SK-N-SH (cell line): Measurements from ENCODE around the gene HOXD11. TPM values are rescaled to one million over a fixed set of nuclear protein-coding genes. Genes with fewer than 3 reads are reported as not detected.

ENCODE experiments used
- CTCF ChIA-PET: fragments of 300-600, 350-600 bp; formaldehyde crosslinking; extraction: SDS; loops from one replicate; lab custom pipeline; 2021; lab: Yijun Ruan, JAX
- POLR2A ChIA-PET: fragments of 350-600 bp; sonication (Branson Sonifier 250); formaldehyde crosslinking; extraction: SDS; loops from one replicate; lab custom pipeline; 2020; ENCODE audit warnings: antibody characterized with exemption, inconsistent platforms; lab: Yijun Ruan, JAX
- DNase-seq: peaks from one replicate; pipeline ENCODE4 v3.0.0; 2012
- H2AFZ ChIP-seq: fragments of 200-600 bp; sonication (generic); 2 replicates; pipeline ENCODE4 v1.8.1; 2016; ENCODE audit warnings: antibody characterized with exemption, mild to moderate bottlenecking, low read depth
- H3F3A ChIP-seq: fragments of 200-600 bp; sonication (generic); replicated peaks from 2 replicates; pipeline ENCODE3; 2016; ENCODE audit warnings: antibody characterized with exemption, mild to moderate bottlenecking; ENCODE audit not compliant: insufficient read depth
- H3K27ac ChIP-seq, 2 experiments: fragments of 200-500 bp in 1 of 2; fragments of 200-600 bp in 1 of 2; sonication (Bioruptor generic) in 1 of 2; sonication (generic), shearing (Covaris generic) in 1 of 2; 2 replicates each; pipeline versions ENCODE4 v1.5.1 to v1.6.1; 2014 to 2016; ENCODE audit warnings: low read depth in 2 of 2, inconsistent platforms in 1 of 2, low read length in 1 of 2, mild to moderate bottlenecking in 1 of 2, mixed read lengths in 1 of 2
- H3K27me3 ChIP-seq: fragments of 200-600 bp; sonication (generic), shearing (Covaris generic); 2 replicates; pipeline ENCODE4 v1.6.1; 2016; ENCODE audit warnings: mixed run types; ENCODE audit not compliant: insufficient read depth
- H3K36me3 ChIP-seq, 2 experiments: fragments of 200-500 bp in 1 of 2; fragments of 200-600 bp in 1 of 2; sonication (Bioruptor generic) in 1 of 2; sonication (generic) in 1 of 2; replicated peaks in 1 of 2; 2 replicates each; pipeline versions ENCODE3 to v1.5.1; 2014 to 2016; ENCODE audit warnings: low read length in 1 of 2, mild to moderate bottlenecking in 1 of 2; ENCODE audit not compliant: insufficient read depth in 2 of 2, control insufficient read depth in 1 of 2
- H3K4me1 ChIP-seq, 2 experiments: fragments of 200-500 bp in 1 of 2; fragments of 200-600 bp in 1 of 2; sonication (Bioruptor generic) in 1 of 2; sonication (generic), shearing (Covaris generic) in 1 of 2; 2 replicates each; pipeline versions ENCODE4 v1.5.1 to v1.6.1; 2014 to 2016; ENCODE audit warnings: low read depth in 1 of 2, low read length in 1 of 2, mixed run types in 1 of 2; ENCODE audit not compliant: insufficient read depth in 2 of 2, control insufficient read depth in 1 of 2
- H3K4me2 ChIP-seq: fragments of 200-600 bp; sonication (generic), shearing (Covaris generic); 2 replicates; pipeline ENCODE4 v1.6.1; 2017; ENCODE audit warnings: mixed run types
- H3K4me3 ChIP-seq, 2 experiments: fragments of 200-500 bp in 1 of 2; fragments of 200-600 bp in 1 of 2; sonication (Bioruptor generic) in 1 of 2; sonication (generic), shearing (Covaris generic) in 1 of 2; 2 replicates each; pipeline versions ENCODE4 v1.5.1 to v1.8.1; 2014 to 2016; ENCODE audit warnings: low read depth in 2 of 2, inconsistent platforms in 1 of 2, low read length in 1 of 2, mild to moderate bottlenecking in 1 of 2, mixed read lengths in 1 of 2, moderate library complexity in 1 of 2
- H3K79me2 ChIP-seq: fragments of 200-600 bp; sonication (generic); 2 replicates; pipeline ENCODE4 v1.8.1; 2017; ENCODE audit warnings: mild to moderate bottlenecking; ENCODE audit not compliant: insufficient read depth
- H3K9ac ChIP-seq: fragments of 200-600 bp; sonication (generic); 2 replicates; pipeline ENCODE4 v1.6.1; 2017; ENCODE audit warnings: mixed run types
- H3K9me2 ChIP-seq: fragments of 200-600 bp; sonication (generic); 2 replicates; pipeline ENCODE4 v1.6.1; 2017; ENCODE audit warnings: mixed run types
- H3K9me3 ChIP-seq: fragments of 200-600 bp; sonication (generic); 2 replicates; pipeline ENCODE4 v1.6.1; 2017; ENCODE audit warnings: mixed run types, mild to moderate bottlenecking, moderate library complexity
- H4K20me1 ChIP-seq: fragments of 200-600 bp; sonication (generic); 2 replicates; pipeline ENCODE4 v1.6.1; 2017; ENCODE audit warnings: mild to moderate bottlenecking, mixed run types; ENCODE audit not compliant: insufficient read depth
- CHD2 ChIP-seq: fragments of 150-350 bp; IDR thresholded peaks from 2 replicates; pipeline ENCODE4 v1.6.1; 2018; ENCODE audit warnings: low read length; ENCODE audit not compliant: partially characterized antibody
- CTCF ChIP-seq: fragments of 200-600 bp; sonication (generic); IDR thresholded peaks from 2 replicates; pipeline ENCODE4 v1.6.1; 2017; ENCODE audit warnings: antibody characterized with exemption, mild to moderate bottlenecking, moderate library complexity
- ELF1 ChIP-seq: IDR thresholded peaks from 2 replicates; pipeline ENCODE4 v1.4.0; 2012
- EZH2phosphoT487 ChIP-seq: fragments of 200-600 bp; sonication (generic); IDR thresholded peaks from 2 replicates; pipeline ENCODE4 v1.6.1; 2017; ENCODE audit warnings: low read depth, mixed run types, mild to moderate bottlenecking, antibody characterized with exemption, moderate library complexity, borderline replicate concordance
- GABPA ChIP-seq: IDR thresholded peaks from 2 replicates; pipeline ENCODE4 v1.4.0; 2012; ENCODE audit warnings: low read depth, mild to moderate bottlenecking
- IRF3 ChIP-seq: fragments of 150-350 bp; IDR thresholded peaks from 2 replicates; pipeline ENCODE4 v1.6.1; 2016; ENCODE audit warnings: mild to moderate bottlenecking, low read depth, low read length
- MAX ChIP-seq: IDR thresholded peaks from 2 replicates; pipeline ENCODE4 v1.4.0; 2012; ENCODE audit warnings: low read depth
- PBX3 ChIP-seq: IDR thresholded peaks from 2 replicates; pipeline ENCODE4; 2012
- RAD21 ChIP-seq: IDR thresholded peaks from 2 replicates; pipeline ENCODE4 v1.6.1; 2012; ENCODE audit warnings: mild to moderate bottlenecking, low read length
- RCOR1 ChIP-seq: fragments of 150-350 bp; IDR thresholded peaks from 2 replicates; pipeline ENCODE4 v1.6.1; 2017; ENCODE audit warnings: antibody characterized with exemption, low read length
- RXRA ChIP-seq: IDR thresholded peaks from 2 replicates; pipeline ENCODE4 v1.4.0; 2012; ENCODE audit warnings: low read depth, mild to moderate bottlenecking, borderline replicate concordance
- TAF1 ChIP-seq: IDR thresholded peaks from 2 replicates; pipeline ENCODE4 v1.6.1; 2012; ENCODE audit warnings: low read depth, mild to moderate bottlenecking, low read length, moderate library complexity, borderline replicate concordance
- TEAD4 ChIP-seq: IDR thresholded peaks from 2 replicates; pipeline ENCODE4 v1.4.0; 2012; ENCODE audit warnings: mild to moderate bottlenecking, borderline replicate concordance; ENCODE audit not compliant: insufficient read depth
- USF2 ChIP-seq: fragments of 150-350 bp; IDR thresholded peaks from 2 replicates; pipeline ENCODE4 v1.6.1; 2017; ENCODE audit warnings: antibody characterized with exemption, low read length, low read depth, borderline replicate concordance
- WGBS: methylation state at CpG from one replicate; pipeline ENCODE4 v1.1.6; 2017; ENCODE audit warnings: low lambda C conversion rate; 5-methylcytosine and 5-hydroxymethylcytosine counted together
- polyA plus RNA-seq, 3 experiments: library from polyadenylated mRNA; depleted of rRNA; stranded (reverse); fragments of >200 nt; gene quantifications; 2 replicates each; pipeline ENCODE4 v1.2.3, GENCODE V29; 2012

The HOXD11 gene
- polyA plus RNA-seq, 1 of the 3 experiments (the other 2 are of a cell fraction): not detected

- no peak within 1 kb of the TSS for H3K9ac ChIP-seq
- H3K9me2 ChIP-seq: no peaks in the 10 kb centered on the region
- H3K27ac ChIP-seq: no peak within 1 kb of the TSS
- TF ChIP-seq MAX (no peak), IRF3 (no peak), CTCF (no peak), TEAD4 (no peak), RXRA (no peak), GABPA (no peak), EZH2phosphoT487 (no peak)
- TF ChIP-seq, all 33 proteins: peak for 0
- no peaks in the 10 kb centered on the region for H4K20me1 ChIP-seq
- H3K9me3 ChIP-seq: no peaks in the 10 kb centered on the region
- no peaks in the 10 kb centered on the region for H3F3A ChIP-seq
- WGBS: 95% methylated on average over 42 of the region's 55 CpGs
- peaks cover 0 to 11% of the 10 kb centered on the region in 2 experiments; a peak in 1 of 4 replicates for H3K4me1 ChIP-seq
- no peak within 1 kb of the TSS for H3K4me2 ChIP-seq
- no peaks in the 10 kb centered on the region for H3K79me2 ChIP-seq
- H3K27me3 ChIP-seq: no peaks in the 10 kb centered on the region
- POLR2A ChIA-PET: no interaction called here
- DNase-seq: no peak
- no peak within 1 kb of the TSS for H2AFZ ChIP-seq
- CTCF ChIA-PET: interaction anchor here (0.9 to 4.4 kb wide), 3 partner anchors 12 to 403 kb away, joined by 3 to 24 read pairs (median 5); no protein-coding TSS in a partner anchor
- H3K4me3 ChIP-seq: no peak within 1 kb of the TSS
- H3K36me3 ChIP-seq: peaks cover 0 to 27% of the 10 kb centered on the region in 2 experiments
Measured at GRCh38 chr2:176151442-176152287, 44.6 kb downstream of the HOXD11 start, which contains the start of gene HOXD4. Gene HOXD4, plus strand, starts transcription at chr2:176151550. Its CDS starts 84 bp downstream, at chr2:176151634.

GRCh38 chr2:176152350-176153181 is 45.5 kb downstream of the HOXD11 start:
- Histone ChIP-seq H3K9me3 (no peaks in the 10 kb centered on the region), H3K9me2 (no peaks in the 10 kb centered on the region), H4K20me1 (no peaks in the 10 kb centered on the region), H3K4me1 (peaks cover 0 to 13% of the 10 kb centered on the region in 2 experiments; a peak in 1 of 4 replicates), H3F3A (no peaks in the 10 kb centered on the region), H3K27me3 (no peaks in the 10 kb centered on the region), H3K9ac (no peak overlapping the region), H3K27ac (no peak overlapping the region), H2AFZ (no peak overlapping the region), H3K79me2 (no peaks in the 10 kb centered on the region), H3K36me3 (peaks cover 0 to 27% of the 10 kb centered on the region in 2 experiments), H3K4me3 (no peak overlapping the region), H3K4me2 (no peak overlapping the region)
- no peak for DNase-seq
- 96% methylated on average over 47 of the region's 48 CpGs for WGBS
- ChIA-PET POLR2A (no interaction called here), CTCF (interaction anchor here (0.7 to 4.4 kb wide), 2 partner anchors 13 to 486 kb away, joined by 3 to 24 read pairs; no protein-coding TSS in a partner anchor)
- no peak for TF ChIP-seq CHD2
- no peak for TF ChIP-seq RCOR1
- no peak for TF ChIP-seq IRF3
- no peak for TF ChIP-seq TAF1
- TF ChIP-seq ELF1: no peak
- no peak for TF ChIP-seq PBX3
- TF ChIP-seq USF2: no peak
- no peak for TF ChIP-seq RAD21
